Astrocyte of the hippocampus (primary cell): Measurements from ENCODE around the gene TIAM2.
A peak's percentile ranks its signal among the peaks of the same experiment; 100 is the strongest.

Experiments
- DNase-seq: peaks from one replicate; pipeline ENCODE4 v3.0.0; 2011; ENCODE audit warnings: low read depth, low spot score

Gene TIAM2

GRCh38 chr6:155276638-155277037, 281.5 kb downstream of the TIAM2 start:
- no peak for DNase-seq

DNA sequence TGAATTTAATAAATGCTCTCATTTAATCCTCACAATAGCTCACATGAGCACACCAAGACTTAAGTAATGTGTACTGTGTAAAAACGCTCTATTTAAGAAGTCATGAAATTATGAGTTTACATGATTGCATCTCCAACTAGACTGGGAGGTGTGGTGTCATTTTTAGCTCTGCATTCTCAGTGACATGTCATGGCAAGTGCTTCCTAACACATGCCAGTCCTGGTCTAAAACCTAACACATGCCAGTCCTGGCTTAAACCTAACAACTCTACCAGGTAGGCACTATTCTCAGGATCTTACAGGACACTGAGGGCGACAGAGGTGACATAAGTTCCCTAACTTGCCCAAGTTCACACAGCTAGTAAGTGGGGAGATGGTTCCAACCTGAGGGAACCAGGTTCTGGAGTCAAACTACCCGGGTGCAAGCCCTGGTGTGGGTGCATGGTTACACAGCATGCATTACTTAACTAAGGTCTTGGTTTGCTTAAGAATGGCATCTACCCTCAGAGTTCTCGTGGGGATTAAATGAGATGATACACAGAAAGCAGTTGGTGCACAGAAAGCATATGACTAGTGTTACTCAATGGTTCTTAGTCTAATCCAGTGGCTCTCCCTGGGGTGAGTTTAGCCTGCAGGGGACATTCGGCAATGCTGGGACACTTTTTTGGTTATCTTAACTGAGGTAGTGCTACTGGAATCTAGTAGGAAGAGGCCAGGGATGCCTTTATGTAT, 283.4 kb downstream of the TIAM2 start:
- DNase-seq: no peak

DNA sequence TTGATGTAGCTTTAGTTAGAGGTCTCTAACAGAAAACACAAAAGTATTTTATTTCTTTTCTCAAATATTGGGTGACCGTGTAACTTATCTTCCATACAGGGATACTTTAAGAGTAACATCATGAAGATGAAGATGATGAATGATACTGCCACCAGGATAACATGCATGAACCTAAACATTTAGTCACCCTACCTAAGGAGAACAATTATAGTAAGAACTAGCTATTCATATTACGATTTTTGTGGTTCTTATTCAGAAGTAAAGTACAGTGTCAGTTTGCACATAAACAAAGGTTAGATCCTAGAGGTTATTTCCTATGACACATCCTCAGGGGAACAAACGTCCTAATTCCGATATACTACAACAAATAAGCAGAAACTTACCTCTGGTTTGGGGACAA, 289.7 kb downstream of the TIAM2 start:
- DNase-seq: no peak

- DNase-seq: no peak
Observed at GRCh38 chr6:155287762-155288161, 292.6 kb downstream of the TIAM2 start.

DNA sequence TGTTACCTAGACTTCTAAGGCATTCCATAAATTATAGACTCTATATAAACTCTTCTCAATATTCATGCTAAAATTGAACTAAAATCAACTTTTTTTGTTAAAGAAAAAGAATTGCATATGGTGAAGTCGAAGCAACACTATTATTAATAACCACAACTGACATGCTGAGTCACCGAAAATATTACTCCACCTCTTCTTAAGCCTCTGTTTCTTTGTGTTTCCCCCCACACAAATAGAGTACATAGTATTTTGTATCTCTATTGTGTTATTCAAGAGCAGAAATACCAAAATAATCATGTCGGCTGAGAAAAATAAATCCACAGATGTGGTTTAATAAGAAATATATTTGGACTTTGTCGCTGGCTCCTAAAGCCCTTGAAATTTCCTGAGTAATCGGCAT, 295.4 kb downstream of the TIAM2 start:
- no peak for DNase-seq

GRCh38 chr6:155291291-155291690, 296.2 kb downstream of the TIAM2 start:
- no peak for DNase-seq

- DNase-seq: no peak
Observed at GRCh38 chr6:155292711-155293110, 297.6 kb downstream of the TIAM2 start.

DNA sequence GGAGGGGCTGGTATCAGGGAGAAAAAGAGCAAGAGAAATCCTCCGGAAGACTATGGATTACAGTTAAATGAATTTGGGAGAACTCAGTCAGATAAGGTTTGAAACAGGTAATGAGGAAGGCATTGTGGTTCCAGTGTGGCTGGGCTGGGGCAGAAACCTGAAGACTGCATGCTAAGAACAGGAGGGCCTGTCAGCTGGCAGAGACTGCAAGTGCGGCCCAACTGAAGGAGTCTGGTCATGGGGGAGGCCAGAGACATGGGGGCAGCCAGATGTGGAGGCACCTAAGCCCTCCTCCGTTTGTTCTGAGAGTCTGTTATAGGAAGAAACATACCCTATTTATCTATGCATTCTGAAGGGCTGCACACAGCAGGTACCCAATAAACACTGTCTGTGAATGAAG, 302.6 kb downstream of the TIAM2 start:
- DNase-seq: no peak

DNA sequence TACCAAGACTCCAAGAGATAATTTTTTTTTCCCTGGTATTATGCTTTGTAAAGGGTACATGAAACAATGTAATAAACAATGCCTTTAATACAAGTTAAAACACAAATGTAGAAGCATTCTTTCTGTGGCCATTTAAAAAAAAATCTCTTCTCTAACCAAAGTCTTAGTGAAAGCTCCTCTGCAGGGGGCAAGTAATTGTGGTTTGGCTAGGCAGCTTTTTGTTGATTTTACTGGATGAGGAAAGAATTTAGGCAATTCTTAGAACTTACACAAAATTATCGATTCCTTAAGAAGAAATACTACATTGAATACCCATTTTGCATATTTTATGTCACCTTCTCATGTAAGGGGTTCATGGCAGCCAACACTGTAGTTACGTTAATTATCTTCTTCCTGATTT, 306.8 kb downstream of the TIAM2 start:
- peak; percentile 80 for DNase-seq

- no peak for DNase-seq
Observed at GRCh38 chr6:155303361-155303870, 308.3 kb downstream of the TIAM2 start.

GRCh38 chr6:155306958-155307357, 311.8 kb downstream of the TIAM2 start:
- DNase-seq: no peak
